ENCODE measurements around the gene JAKMIP2.

GRCh38 chr5:147666419-147666818 lies 116.1 kb downstream of the JAKMIP2 start:
- TF ChIP-seq CTCF (IDR thresholded peaks at IDR 0.05) (no peak), POLR2A (IDR thresholded peaks at IDR 0.05) (no peak)
